Measurements from ENCODE around the gene LSMEM2.
A peak's percentile ranks its signal among the peaks of the same experiment; 100 is the strongest.

The LSMEM2 gene

DNA sequence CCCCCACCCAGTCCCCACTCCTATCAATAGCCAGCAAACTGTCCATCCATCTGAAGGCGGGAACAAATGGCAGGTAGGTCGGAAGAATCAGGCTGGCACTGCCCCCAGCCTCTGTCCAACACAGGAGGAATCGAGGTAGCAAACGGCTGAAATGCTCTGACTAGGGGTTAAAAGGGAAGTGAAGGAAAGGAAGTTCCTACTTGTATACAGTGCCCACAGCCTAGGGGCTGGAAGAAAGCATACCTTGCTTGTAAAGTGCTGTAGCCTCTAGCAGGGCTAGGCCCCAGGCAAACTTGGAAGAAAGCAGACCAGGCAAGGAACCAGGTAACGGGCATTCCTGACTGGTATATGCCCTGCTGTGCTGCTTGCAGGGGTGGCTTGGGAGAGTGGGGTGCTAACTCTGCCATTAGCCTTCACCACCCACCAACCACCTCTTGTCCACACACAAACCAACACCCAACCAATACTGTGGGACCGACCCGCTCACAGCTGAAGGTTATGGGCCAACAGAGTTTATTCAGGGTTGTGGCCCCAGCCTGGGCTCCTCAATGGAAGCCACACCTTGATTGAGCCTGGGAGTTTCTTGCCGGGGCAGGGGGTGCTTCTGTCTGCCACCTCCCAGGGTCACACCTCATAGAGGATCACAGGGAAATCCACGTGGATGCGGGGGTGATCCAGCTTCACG, 46.8 kb downstream of the LSMEM2 start:
- H3K27ac ChIP-seq: no peak overlapping the region
- DNase-seq (ENCODE audit: low read depth, low spot score): no peak
- no peak overlapping the region for H3K9ac ChIP-seq (ENCODE audit: insufficient read length)
- TF ChIP-seq FOXP2 (optimal IDR thresholded peaks at IDR 0.05; ENCODE audit: control extremely low read depth, extremely low read length, insufficient read depth) (no peak), POLR2AphosphoS5 (IDR thresholded peaks at IDR 0.05; ENCODE audit: borderline replicate concordance, low read depth, low read length) (no peak), EZH2 (IDR thresholded peaks at IDR 0.05) (no peak)
- H3K4me3 ChIP-seq: no peak overlapping the region
- no peaks in the 10 kb centered on the region for H3K9me3 ChIP-seq (ENCODE audit: low read depth, low read length)
- H3K36me3 ChIP-seq (ENCODE audit: insufficient read depth, low read length): peaks cover 3% of the 10 kb centered on the region; the same call in 1 of the 2 replicates

DNA sequence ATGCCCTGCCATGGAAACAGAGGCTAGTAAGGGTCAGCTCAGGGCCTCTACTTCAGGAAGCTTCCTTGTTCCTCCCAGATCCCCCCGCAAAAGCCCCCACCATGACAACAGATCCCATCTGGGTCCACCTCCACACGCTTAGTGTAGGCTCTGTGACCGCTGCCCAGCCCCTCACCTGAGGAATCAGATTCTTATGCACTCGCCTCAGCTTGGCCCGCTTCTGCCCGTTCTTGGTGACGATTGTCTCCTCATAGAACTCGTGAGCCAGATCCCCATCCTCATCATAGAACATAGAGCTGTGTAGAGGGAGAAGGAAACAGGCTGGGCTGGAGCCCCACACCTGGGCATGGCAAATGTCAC, 47.3 kb downstream of the LSMEM2 start:
- no peak overlapping the region for H3K9ac ChIP-seq (ENCODE audit: insufficient read length)
- TF ChIP-seq POLR2AphosphoS5 (IDR thresholded peaks at IDR 0.05; ENCODE audit: borderline replicate concordance, low read depth, low read length): no peak
- TF ChIP-seq FOXP2 (optimal IDR thresholded peaks at IDR 0.05; ENCODE audit: control extremely low read depth, extremely low read length, insufficient read depth): no peak
- TF ChIP-seq EZH2 (IDR thresholded peaks at IDR 0.05): no peak
- DNase-seq (ENCODE audit: low read depth, low spot score): no peak
- no peak overlapping the region for H3K27ac ChIP-seq
- H3K36me3 ChIP-seq (ENCODE audit: insufficient read depth, low read length): peaks cover 7% of the 10 kb centered on the region; the same call in 1 of the 2 replicates
- H3K9me3 ChIP-seq (ENCODE audit: low read depth, low read length): no peaks in the 10 kb centered on the region
- no peak overlapping the region for H3K4me3 ChIP-seq

DNA sequence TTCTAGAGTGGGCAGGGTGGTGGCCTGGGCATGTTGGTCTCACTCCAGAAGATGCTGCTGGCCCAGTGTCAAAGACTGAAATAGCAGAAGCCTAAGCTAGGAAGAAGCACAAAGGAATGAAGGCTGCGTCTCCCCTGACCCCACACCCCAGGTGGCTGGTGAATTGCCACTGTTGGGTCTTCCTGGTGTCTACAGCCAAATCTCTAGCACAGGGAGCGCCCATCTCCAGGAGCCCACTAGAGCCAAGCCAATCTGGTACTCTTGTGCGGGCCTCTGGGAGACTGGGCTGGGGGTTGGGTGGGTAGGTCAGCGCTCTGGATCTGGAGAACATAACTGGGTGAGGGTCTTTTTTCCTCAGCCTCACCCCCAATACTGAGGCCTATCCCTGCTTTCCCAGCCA, 48.2 kb downstream of the LSMEM2 start:
- Histone ChIP-seq H3K4me3 (peak overlapping the region; percentile 81), H3K36me3 (ENCODE audit: insufficient read depth, low read length) (peaks cover 17% of the 10 kb centered on the region; the same call in 1 of the 2 replicates), H3K27ac (no peak overlapping the region), H3K9ac (ENCODE audit: insufficient read length) (peak overlapping the region; percentile 87), H3K9me3 (ENCODE audit: low read depth, low read length) (no peaks in the 10 kb centered on the region)
- TF ChIP-seq FOXP2 (optimal IDR thresholded peaks at IDR 0.05; ENCODE audit: control extremely low read depth, extremely low read length, insufficient read depth): no peak
- TF ChIP-seq POLR2AphosphoS5 (IDR thresholded peaks at IDR 0.05; ENCODE audit: borderline replicate concordance, low read depth, low read length): no peak
- no peak for TF ChIP-seq EZH2 (IDR thresholded peaks at IDR 0.05)
- no peak for DNase-seq (ENCODE audit: low read depth, low spot score)

DNA sequence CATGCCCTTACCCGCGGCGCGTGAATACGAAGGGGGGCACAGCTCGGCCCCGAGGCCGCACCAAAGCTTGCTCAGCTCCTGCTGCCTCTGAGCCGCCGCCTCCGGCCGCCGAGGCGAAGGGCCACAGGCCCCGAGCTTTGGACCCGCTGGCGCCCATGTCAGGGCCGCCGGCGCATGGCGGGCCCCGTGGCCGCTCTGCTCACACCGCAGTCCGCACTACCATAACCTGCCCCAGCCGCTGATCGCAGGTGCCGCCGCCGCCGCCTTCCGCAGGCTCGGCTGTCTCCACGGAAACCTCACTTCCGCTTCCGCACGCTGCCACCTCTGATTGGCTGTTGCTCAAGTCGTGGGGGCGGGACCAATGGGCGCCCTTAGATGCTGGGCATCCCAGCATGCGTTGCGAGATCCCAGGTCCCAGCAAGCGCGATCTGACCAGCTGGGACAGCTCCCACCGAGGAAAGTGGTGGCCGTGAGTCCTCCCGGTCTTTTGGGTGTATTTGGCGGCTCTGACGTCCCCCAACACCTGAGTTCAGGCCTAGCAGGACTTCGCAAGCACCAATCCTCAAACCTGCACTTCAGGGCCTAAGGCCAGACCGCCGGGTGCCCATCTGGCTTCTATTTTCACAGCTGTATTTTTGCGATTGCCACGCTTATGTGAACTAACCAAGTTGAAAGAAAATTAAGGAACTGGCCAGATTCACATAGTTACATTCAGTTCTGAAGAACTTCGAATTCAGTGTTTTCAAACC, 49.2 kb downstream of the LSMEM2 start, which contains the start of gene TUSC2:
Gene TUSC2, minus strand, starts transcription at position 281 of the 749 bp plus-strand sequence. Its CDS starts 124 bp downstream, at position 157.
- H3K9me3 ChIP-seq (ENCODE audit: low read depth, low read length): no peaks in the 10 kb centered on the region
- peaks cover 18% of the 10 kb centered on the region; the same call in 1 of the 2 replicates for H3K36me3 ChIP-seq (ENCODE audit: insufficient read depth, low read length)
- DNase-seq (ENCODE audit: low read depth, low spot score): no peak
- peak within 1 kb of the TSS; percentile 81 for H3K4me3 ChIP-seq
- H3K27ac ChIP-seq: peak within 1 kb of the TSS; percentile 62
- no peak for TF ChIP-seq FOXP2 (optimal IDR thresholded peaks at IDR 0.05; ENCODE audit: control extremely low read depth, extremely low read length, insufficient read depth)
- TF ChIP-seq POLR2AphosphoS5 (IDR thresholded peaks at IDR 0.05; ENCODE audit: borderline replicate concordance, low read depth, low read length): peak; percentile 87
- no peak for TF ChIP-seq EZH2 (IDR thresholded peaks at IDR 0.05)
- H3K9ac ChIP-seq (ENCODE audit: insufficient read length): peak within 1 kb of the TSS; percentile 87

DNA sequence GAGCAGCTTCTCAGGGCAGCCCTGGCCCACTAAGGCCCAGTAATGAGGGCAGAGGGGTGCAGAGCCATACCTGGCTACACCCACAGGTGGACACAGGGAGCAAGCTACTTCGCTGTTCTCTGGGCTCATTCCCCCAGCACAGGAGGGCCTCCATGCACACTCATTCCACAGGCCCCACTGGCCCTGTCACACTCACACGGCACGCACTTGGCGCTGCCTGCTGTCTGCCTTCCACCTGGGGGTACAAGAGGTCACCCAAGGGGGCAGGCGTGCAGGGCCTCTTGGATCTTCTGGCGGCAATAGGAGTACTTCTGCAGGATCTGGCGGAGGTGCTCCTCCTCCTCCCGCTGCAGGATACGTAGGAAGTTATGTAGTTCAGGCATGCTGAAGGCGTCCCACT, 51.4 kb downstream of the LSMEM2 start:
- TF ChIP-seq EZH2 (IDR thresholded peaks at IDR 0.05): no peak
- TF ChIP-seq FOXP2 (optimal IDR thresholded peaks at IDR 0.05; ENCODE audit: control extremely low read depth, extremely low read length, insufficient read depth): no peak
- TF ChIP-seq POLR2AphosphoS5 (IDR thresholded peaks at IDR 0.05; ENCODE audit: borderline replicate concordance, low read depth, low read length): no peak
- H3K4me3 ChIP-seq: no peak overlapping the region
- DNase-seq (ENCODE audit: low read depth, low spot score): no peak
- H3K27ac ChIP-seq: no peak overlapping the region
- no peak overlapping the region for H3K9ac ChIP-seq (ENCODE audit: insufficient read length)
- peaks cover 18% of the 10 kb centered on the region; the same call in 1 of the 2 replicates for H3K36me3 ChIP-seq (ENCODE audit: insufficient read depth, low read length)
- H3K9me3 ChIP-seq (ENCODE audit: low read depth, low read length): no peaks in the 10 kb centered on the region

DNA sequence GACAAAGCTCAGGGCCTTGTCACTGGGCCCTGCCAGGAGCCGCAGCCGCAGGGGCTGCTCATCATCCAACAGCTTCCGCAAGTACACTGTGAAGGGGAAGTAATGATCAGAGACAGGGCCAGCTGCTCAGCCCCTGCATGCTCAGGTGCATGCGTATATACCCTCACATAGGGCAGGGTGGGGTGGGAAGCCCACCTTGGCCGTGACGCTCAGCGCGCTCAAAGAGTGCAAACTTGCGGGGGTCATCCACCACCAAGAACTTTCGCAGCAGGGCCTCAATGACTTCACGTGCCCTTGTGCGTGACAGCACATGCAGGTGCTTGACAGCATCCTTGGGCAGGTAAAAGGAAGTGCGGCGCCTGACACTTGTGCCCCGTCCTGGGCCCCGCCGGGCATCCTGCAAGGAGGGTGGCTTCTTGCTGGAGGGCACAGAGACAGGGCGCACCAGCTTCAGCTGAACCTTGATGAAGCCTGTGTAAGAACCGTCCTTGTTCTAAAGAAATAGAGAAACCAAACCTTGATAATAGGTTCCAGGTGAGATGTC, 52.5 kb downstream of the LSMEM2 start:
- Histone ChIP-seq H3K9me3 (ENCODE audit: low read depth, low read length) (no peaks in the 10 kb centered on the region), H3K27ac (no peak overlapping the region), H3K4me3 (no peak overlapping the region), H3K9ac (ENCODE audit: insufficient read length) (no peak overlapping the region), H3K36me3 (ENCODE audit: insufficient read depth, low read length) (peaks cover 18% of the 10 kb centered on the region; the same call in 1 of the 2 replicates)
- DNase-seq (ENCODE audit: low read depth, low spot score): no peak
- TF ChIP-seq EZH2 (IDR thresholded peaks at IDR 0.05) (no peak), FOXP2 (optimal IDR thresholded peaks at IDR 0.05; ENCODE audit: control extremely low read depth, extremely low read length, insufficient read depth) (no peak), POLR2AphosphoS5 (IDR thresholded peaks at IDR 0.05; ENCODE audit: borderline replicate concordance, low read depth, low read length) (no peak)

DNA sequence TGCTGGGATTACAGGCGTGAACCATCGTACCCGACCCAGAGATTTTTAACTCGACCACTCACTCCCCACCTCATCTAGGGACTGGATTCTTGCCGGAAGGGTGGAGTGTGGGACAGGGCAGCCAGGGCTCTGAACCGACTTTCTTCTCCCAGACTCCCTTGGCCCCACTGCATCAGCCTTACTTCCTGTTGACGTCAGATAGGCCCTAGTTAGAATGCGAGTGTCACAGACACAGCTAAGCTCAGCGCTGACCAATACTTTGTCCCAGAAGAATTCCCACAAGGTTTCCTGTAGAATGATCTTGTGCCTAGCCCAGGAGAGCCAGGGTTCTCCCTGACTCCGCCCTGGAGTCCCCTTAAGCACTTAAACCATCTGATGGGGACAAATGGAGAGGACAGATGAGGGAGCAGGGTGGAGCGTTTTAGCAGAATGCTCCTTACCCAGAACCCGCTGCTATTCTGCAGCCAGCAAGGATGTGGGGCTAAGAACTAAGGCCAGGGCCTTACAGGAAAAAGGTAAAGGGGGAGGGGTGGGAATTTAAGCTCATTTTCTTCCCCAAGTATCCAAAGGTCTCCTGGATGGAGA, 54.9 kb downstream of the LSMEM2 start:
- no peak for DNase-seq (ENCODE audit: low read depth, low spot score)
- no peak overlapping the region for H3K9ac ChIP-seq (ENCODE audit: insufficient read length)
- H3K27ac ChIP-seq: no peak overlapping the region
- peaks cover 18% of the 10 kb centered on the region; the same call in 1 of the 2 replicates for H3K36me3 ChIP-seq (ENCODE audit: insufficient read depth, low read length)
- no peak overlapping the region for H3K4me3 ChIP-seq
- no peak for TF ChIP-seq POLR2AphosphoS5 (IDR thresholded peaks at IDR 0.05; ENCODE audit: borderline replicate concordance, low read depth, low read length)
- TF ChIP-seq FOXP2 (optimal IDR thresholded peaks at IDR 0.05; ENCODE audit: control extremely low read depth, extremely low read length, insufficient read depth): no peak
- TF ChIP-seq EZH2 (IDR thresholded peaks at IDR 0.05): no peak
- no peaks in the 10 kb centered on the region for H3K9me3 ChIP-seq (ENCODE audit: low read depth, low read length)

Data from SK-N-MC (cell line).